NOMO-1 treated with dmso at 0.1 percent for 144 hours (cell line): ENCODE measurements around the gene LAD1.

ENCODE experiments used
- DNase-seq: peaks from one replicate; lab custom pipeline; 2025; ENCODE audit not compliant: unreplicated experiment; lab: John Stamatoyannopoulos, UW

The LAD1 gene

GRCh38 chr1:201353186-201353940 lies 45.8 kb downstream of the LAD1 start:
- no peak for DNase-seq

- DNase-seq, result no peak
Measured at GRCh38 chr1:201351617-201352016, 47.5 kb downstream of the LAD1 start.

DNA sequence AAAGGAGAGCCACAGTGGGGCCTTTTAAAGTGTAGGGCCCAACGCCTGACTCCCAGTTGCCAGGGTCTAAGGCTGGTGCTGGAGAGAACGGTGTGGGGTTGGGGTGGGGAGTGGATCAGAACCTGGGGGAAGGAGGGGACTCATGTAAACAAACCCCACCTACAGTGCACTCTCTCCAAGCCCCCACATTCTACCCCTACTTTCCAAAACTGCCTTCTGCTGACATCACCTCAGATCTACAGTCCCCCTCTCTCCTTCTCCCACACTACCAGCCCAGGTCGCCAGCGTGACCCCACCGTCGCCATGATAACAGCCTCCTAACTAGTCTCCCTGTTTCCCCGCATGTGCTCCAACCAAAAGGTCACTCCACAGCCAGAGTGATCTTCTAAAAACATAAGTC lies 48.2 kb downstream of the LAD1 start:
- no peak for DNase-seq

- no peak for DNase-seq
Measured at GRCh38 chr1:201350361-201350725, 48.8 kb downstream of the LAD1 start.

DNA sequence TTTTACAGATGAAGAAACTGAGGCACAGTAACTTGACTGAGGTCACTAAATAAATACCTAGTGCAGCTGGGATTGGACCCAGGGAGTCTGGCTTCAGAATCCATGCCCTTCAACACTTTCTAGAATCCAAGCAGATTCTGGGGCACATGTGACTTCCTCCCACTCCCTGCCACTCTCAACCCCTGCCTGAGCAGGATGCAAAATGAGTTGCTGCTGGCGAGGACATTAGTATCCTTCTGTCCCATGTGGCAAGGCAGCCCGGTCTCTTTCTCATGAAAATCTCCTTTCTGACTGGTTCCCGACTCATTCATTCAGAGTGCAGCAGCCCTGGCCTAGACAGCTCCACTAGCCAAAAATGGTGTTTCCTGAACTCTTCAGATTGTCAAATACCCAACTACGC lies 50.0 kb downstream of the LAD1 start:
- no peak for DNase-seq

GRCh38 chr1:201348211-201348566 lies 50.9 kb downstream of the LAD1 start:
- DNase-seq, result no peak

- no peak for DNase-seq
Measured at GRCh38 chr1:201347498-201348210, 51.5 kb downstream of the LAD1 start.

DNA sequence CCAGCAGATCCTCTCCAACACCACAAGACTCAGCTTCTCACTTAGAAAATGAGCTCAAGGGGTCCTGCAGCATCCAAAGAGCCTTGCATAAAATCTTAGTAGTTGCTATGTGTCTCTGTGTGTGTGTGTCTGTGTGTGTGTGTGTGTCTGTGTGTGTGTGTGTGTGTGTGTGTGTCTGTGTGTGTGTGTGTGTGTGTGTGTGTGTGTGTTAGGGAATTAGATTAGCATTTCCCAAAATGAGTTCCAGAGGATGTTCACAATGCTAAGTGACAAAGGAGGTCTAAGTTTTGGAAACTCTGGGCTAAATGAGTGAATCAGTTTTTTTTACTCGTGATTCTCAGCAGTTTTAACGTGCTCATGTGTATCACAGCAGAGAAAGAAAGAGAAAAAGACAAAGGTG lies 52.1 kb downstream of the LAD1 start:
- DNase-seq, result no peak

DNA sequence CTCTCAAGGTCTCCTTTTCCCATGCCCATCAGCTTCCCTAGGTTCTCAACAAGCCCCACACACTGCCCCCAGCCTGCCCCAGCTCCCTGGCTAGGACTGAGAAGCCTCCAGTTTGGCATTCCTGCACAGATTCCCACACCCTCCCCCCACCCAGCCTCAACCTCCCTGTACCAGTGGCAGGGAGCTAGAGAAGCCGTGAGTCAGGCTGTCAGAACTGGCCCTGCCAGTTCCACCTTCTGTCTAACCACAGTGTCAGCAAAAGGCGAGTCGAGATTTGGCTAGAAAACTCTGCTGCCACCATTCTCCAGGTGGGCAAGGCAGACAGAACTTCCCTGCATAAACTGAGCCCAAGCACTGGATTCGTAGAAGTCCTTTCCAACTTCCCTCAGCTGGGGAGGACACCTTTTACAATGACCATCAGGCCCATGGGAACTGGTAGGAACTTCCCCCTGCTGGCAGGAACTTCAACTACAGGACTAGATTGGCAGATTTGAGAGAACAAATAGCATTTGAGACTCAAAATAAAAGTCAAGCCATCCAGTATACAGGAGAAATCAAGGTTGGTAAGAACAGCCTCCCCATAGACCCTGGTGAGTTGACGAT lies 52.7 kb downstream of the LAD1 start:
- no peak for DNase-seq

- DNase-seq, result no peak
Measured at GRCh38 chr1:201345081-201345355, 54.1 kb downstream of the LAD1 start.

- DNase-seq, result no peak
Measured at GRCh38 chr1:201344206-201345080, 54.7 kb downstream of the LAD1 start.

DNA sequence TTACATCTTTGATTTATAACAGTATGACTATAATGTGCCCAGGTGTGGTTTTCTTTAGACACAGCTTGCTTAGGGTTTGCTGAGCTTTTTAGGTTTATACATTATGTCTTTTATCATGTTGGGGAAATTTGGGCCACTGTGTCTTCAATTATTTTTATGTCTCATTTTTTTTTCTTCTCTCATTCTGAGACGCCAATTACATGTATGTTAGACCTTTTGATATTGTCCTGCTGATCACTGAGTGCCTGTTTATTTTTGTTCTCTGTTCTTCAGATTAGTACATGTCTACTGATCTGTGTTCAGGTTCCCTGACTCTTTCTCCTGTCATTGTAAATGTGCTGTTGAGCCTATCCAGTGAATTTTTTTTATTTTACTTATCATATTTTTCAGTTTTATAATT lies 57.7 kb downstream of the LAD1 start:
- DNase-seq, result no peak

DNA sequence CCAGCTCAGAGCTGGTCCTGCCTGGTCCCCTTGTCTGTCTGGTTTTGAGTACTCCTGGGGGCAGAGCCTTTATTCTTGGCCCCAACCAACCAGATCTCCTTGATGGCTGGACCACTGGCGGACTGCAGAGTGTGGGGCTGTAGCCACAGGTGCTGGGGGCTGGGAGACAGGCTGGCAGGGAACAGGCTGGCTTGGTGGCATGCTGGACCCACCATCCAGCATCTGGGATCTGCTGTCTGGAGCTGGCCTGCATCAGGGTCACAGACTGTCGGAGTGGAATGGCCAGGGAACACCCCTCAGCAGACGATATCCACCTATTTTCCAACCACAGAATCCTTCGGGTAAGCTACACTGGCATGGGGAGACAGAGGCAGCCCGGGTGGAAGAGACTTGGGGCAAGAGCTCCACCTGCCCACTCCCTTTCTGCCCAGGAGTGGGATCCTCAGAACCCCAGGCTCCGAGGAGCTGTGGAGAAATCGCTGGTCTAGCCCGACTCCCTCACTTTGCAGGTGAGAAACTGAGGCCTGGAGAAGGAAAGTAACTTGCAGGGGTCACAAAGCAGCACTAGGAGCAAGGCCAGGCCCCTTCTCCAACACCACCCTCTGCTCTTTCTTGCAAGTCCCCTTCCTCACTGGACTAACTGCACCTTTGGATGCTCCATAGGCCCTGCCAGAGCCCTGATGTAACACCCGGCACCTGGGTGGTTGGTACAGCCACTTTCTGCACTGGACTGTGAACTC lies 62.2 kb downstream of the LAD1 start:
- no peak for DNase-seq

- DNase-seq, result no peak
Measured at GRCh38 chr1:201335901-201336300, 63.2 kb downstream of the LAD1 start.

GRCh38 chr1:201335174-201335870 lies 63.8 kb downstream of the LAD1 start:
- no peak for DNase-seq

- no peak for DNase-seq
Measured at GRCh38 chr1:201334325-201335173, 64.6 kb downstream of the LAD1 start.

DNA sequence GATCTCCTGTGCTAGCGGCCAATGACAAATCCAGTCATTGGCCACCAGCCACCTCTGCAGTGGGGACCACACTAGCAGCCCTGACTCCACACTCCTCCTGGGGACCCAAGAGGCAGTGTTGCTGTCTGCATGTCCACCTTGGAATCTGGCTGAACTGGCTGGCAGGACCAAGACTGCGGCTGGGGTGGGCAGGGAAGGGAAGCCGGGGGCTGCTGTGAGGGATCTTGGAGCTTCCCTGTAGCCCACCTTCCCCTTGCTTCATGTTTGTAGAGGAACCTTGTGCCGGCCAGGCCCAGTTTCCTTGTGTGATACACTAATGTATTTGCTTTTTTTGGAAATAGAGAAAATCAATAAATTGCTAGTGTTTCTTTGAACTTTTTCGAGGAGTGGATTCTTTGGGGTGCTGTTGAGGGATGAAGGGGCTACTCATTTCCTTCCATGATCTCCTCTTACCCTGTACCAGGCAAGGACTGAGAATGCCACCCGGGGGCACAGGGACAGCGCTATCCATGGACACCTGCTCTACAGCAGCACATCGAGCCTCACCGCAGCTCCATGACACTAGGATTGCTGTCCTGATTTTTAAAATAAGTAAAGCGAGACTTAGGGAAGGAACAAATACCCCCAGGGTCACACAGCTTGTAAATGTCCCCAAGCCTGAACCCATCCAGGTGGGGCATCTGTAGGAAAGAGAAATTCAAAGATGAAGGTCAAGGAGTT lies 66.3 kb downstream of the LAD1 start:
- DNase-seq, result no peak

GRCh38 chr1:201332021-201332420 lies 67.1 kb downstream of the LAD1 start:
- no peak for DNase-seq

DNA sequence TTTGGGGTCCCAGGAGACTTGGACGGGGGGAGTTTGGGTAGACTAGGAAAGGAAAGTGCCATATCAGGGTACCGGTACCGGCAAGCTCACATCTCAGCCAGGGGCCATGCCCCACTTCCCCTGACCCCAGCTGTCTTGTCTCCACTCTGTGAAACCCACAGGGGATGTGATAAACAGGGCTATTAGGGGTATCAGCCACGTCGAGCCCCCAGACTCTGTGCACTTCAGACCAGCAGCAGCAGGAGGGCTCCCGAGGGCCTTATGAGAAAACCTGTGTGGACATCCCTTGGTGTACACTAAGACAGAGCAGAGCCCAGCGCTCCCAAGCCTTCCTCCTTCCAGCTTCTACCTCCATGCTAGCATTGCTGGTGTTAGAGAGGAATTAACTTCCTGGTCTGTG lies 68.0 kb downstream of the LAD1 start:
- no peak for DNase-seq
